Activated CD8-positive, alpha-beta memory T cell treated with anti-CD3 and anti-CD28 coated beads, Interleukin-2, amount 50 U/mL, for 24 hours (primary cell): Measurements from ENCODE around the gene PDE4D.
"Not testable (repeated sequence)": the region's sequence is repeated elsewhere in the genome, so short reads cannot be mapped to it uniquely, and the experiment has no call there.

Experiments used
- DNase-seq: peaks from one replicate; pipeline ENCODE4 v3.0.0-alpha.2; 2020; ENCODE audit errors: extremely low read depth

PDE4D gene

DNA sequence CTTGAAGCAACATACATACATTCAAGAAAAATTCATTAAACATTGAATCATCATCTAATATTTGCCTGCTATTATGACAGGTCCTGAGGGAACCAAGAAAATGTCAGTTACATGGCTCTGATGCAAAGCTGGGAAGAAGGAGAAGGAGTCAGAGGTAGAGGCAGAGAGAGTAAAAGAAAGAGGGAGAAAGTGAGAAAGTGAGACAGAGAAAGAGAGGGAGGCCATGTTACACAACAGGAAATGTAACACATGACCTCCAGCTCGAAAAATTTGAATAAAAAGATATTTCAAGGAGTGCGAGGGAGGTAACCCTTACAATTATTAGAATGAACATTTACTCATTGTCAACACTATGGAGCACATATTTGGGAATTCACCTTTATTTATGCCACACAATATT lies 189.7 kb downstream of the PDE4D start:
- no peak for DNase-seq

DNA sequence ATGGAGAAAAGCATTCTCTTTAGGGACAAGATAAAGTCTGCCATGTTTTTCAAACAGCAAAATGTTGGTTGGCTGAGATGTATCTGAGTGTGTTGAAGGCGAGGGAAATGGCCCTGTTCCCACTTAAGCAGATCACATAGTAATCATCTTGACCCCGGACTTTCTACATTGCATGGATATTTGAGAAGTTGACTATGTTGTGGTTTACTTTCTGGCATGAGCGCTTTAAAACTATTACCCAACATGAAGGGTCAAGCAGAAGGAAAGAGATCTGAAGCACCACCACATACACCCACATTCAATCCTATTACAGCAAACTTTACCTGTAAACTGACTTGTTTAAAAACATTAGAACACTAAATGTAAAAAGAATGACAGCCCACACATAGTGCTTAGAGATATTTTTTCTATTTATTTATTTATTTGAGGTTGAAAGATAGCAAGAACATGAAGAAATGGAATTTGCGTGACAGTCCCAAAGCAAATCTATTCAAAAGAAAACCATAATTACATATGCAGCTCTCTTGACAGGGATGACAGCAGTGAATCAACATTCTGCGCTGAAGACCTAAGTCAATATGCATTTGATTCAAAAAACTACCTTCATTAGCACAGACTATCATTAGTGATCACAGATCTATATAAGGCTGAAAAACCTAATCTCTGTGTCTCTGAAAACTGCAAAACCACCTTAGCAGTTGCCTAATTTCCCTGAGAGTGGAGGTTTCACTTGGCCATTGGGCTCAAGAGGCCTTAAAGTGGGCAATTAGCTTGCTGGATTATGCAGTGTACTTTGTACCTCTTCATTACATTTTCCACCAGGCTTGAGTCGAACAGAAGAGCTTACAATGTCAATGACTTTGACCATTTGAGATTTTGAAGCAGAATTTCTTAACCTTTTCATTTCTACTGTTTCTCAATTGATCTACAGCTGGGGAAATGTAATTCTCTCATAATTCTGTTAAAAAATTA lies 195.0 kb downstream of the PDE4D start:
- no peak for DNase-seq

DNA sequence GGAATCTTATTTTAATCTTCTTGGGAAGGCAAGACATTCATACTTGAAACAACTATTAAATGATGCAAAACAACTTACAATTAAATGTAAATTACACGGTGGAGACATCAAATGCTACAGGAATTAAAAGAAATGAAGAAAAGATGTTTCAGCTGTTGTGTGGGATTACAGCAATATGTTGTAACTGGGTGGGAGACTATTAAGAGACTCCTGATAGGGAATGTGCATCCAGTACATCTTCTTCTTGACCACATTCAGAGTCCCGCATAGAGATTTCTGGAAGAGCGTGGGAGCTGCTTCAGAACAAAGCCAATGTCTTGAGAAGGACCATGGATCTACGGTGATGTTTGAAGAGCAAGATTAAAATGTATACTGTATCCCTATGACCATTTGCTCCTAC lies 199.1 kb downstream of the PDE4D start:
- no peak for DNase-seq

DNA sequence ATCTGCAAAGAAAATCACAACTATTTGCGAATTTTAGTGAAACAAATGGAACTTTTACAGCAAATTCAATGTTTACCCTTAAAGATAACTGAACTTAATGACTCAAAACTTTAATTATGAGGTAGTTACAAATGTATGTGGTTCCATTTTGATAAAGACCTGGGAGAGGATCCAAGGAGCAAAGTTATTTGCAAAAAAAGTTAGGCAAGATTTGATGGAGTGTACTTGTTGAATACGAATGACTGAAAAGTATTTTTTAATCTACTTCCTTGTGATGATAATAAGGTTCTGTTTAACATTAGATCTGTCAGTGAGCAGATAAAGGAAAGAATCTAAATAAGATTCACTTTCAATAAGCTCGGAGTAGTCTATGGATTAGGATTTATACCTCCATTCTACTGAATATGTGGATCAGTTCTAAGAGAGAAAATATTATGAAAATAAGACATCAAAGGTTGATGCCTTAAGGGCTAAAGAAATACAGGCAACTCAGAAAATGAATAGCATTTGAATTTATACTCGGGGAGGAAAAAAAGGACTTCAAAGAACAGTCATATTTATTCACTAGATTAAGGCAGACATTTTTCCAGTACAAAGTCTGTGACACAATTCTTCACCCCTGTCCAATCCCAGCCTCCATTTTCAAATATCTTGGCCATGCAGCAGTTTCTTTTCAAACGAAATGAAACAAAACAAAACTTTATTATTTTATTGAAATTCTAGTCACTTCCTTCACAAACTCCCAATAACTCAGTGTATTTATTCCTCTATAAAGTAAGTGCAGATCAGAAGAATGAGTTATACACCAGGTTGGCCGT lies 199.8 kb downstream of the PDE4D start:
- no peak for DNase-seq

DNA sequence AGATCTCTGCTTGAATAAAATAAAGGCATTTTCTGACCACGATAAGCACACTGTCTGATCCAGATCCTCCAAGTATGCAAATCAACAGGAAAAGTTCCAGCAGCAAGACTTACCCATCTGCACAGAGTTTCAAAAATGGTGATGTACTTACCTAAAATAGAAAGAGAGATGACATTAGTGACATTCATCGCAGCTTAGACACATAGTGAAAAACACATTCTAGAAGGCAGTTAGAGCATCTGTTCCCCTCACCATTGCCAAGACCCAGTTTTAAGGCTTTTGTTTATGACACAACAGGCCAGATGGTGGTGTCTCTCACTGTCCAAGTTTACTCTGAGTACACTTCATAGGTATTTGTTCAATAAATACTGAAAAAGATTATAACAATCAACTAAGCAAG lies 207.7 kb downstream of the PDE4D start:
- no peak for DNase-seq

DNA sequence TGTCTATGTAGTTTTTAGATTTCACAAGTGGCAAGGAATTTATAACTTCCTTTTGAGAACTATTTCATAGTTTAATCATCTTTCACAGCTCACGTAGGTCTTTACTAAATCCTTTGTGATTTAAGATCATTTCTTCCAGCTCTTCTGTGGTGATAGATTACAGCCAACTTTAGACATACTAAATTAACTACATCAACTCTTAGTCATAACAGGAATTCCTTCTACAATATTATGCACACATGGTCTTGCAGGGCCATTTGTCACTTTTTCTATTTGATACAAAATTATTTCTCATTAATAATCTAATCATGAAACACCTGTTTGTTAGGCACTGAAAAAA lies 208.4 kb downstream of the PDE4D start:
- no peak for DNase-seq

DNA sequence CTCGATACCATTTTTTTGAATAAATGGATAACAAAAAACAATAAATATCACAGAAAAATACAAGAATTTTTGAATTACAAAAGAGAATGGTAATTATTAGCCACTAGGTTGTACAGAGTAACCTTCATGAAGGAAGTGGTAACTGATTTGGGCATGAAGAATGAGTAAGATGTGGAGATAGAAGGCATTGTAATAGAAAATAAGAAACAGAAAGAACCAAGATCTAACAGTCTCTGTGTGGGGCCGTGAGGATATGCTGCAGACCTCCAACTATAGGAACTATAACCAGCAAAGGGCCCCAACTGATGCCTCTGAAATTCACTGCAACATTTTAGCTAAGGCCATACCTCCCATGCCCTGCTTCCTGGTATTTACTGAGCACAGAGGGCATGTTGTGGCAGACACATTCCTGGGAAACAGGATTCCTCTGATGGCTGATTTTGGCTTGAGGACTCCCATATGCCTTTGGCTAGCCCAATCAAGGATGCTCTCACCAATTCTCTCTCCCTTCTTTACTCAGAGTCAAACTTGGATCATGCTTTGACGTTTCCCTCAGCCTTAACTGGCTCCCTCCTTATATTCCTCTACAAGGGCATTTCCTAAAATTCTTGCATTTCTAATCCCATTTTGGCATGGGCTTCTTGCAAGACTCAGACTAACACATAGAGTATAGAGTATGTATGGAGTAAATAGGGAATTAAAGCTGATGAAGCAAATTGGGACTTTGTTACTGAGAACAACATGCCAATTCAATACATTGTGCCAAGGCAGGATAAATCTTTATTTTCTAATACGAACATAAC lies 208.9 kb downstream of the PDE4D start:
- no peak for DNase-seq

DNA sequence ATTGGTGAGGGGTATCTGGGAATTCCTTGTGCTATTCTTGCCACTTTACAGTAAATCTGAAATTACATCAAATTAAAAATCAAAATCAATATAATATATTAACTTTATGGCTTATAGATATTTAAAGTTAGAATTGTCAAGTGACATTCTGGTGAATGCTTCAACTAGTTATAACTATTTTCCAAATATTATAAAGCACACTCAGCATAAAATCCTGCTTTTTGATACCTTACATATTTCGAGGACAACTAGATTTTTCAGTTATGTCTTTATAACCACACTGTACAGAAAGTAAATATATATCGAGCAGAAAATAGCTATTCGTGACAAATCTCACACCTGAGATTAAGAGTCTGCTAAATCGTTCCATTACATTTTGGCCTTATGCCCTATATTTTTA lies 210.2 kb downstream of the PDE4D start:
- no peak for DNase-seq

DNA sequence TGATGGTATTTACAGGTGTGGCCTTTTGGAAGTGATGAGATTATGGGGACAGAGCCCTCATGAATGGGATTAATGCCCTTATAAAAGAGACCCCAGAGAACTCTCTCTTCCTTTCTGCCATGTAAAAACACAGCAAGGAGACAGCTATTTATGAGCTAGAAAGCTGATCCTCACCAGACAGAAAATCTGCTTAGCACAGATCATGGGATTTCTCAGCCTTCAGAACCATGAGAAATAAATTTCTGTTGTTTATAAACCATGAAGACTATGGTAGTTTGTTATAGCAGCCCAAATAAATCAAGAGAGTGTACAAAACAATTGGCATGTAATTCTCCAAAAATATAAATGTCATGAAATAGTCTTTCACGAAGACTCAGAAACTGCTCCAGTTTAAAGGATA lies 211.0 kb downstream of the PDE4D start:
- DNase-seq: no peak

DNA sequence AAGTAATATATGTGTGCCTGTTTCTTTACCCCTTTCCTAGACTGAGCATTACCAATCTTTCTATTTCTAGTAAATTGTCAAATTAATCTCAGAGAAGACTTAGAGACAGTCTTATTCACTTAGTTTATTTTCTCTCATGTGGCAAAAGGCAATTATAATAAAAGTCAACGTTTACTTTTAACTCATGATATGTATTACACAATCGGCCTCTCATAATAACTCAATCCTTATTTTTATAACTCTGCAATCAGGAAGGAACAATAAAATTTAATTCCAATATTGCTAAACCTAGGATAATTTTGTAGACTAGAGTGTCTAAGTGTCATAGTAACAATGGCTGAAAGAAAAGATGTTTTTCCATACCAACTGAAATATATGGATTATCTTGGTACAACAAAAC lies 214.6 kb downstream of the PDE4D start:
- no peak for DNase-seq

DNA sequence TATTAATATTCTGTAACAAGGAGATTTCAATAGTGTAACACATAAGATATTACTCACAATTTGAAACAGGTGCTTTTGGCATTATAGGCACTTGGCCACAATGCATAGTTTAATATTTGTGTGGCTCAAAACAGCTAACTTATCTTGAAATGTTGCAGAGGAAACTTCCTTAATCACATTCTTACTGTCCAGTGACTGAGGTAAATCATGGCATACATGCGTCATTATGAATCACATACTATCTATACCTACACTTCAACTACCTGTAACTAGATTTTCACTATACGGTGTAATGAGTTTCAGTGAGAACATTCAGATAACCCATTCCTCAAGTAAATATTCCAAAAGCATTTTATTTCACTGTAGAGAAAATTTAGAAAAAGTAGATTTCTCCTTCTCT lies 218.8 kb downstream of the PDE4D start:
- DNase-seq: no peak

DNA sequence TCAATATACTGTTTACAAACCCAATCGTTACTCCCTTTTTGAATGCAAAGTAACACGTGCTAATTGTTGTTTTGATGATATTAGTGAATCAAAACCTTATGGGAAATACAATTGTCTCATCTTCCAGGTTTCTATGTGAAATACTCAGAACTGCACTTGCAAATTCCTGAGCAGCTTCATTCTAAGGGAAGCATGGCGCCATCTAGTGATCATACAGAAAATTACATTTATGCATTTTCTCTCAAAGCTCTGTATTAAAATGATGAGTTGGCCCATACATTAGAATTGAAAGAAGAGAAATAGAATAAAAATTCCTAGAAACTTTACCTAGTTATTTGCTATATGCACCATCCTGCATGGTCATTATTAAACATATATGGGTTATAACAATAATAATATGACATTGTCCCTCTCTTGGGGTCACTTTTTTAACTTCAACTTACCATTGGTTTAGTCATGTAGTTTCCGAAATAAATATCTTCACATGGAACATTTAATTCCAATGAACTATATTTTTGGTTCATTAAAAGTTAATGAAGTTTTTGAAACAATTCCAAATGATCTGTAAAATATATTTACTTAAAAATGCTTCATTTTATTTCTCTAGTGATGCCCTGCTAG lies 220.0 kb downstream of the PDE4D start:
- DNase-seq: no peak

DNA sequence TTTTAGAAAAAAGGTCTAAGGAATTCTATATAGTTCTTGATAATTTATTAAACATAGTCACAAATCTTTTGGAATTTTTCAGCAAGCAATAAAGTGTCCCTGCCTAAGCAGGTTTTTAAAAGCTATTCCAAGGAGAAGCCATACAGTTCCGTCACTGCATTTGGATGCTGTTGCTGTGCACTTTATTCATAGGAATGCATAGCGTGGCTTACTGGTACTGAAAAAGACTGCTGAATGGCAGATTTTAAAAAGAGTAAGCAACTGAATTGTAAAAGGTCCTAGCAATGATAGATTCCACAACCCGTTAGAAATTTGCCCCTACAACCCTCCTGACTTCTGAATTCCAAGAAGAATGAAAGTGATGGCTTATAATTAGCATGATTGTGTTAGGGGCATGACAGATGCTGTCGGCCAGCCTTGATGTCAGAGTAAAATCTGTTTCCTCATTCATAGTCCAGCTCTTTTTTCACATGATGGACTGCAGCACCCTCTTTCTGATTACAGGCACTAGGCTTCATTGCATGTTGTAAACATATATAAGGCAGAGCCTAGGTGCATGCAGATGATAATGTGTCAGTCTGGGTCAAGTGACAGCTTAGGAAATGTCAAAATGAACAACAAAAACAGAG lies 227.0 kb downstream of the PDE4D start:
- DNase-seq: no peak

DNA sequence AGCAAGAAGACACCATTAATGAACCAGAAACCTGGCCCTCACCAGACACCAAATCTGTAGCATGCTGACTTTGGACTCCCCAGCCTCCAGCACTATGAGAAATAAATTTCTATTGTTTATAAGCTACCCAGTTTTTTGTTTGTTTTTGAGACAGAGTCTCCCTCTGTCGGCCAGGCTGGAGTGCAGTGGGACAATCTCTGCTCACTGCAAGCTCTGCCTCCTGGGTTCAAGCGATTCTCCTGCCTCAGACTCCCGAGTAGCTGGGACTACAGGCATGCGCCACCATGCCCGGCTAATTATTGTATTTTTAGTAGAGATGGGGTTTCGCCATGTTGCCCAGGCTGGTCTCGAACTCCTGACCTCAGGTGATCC lies 227.7 kb downstream of the PDE4D start:
- DNase-seq: not testable (repeated sequence)

DNA sequence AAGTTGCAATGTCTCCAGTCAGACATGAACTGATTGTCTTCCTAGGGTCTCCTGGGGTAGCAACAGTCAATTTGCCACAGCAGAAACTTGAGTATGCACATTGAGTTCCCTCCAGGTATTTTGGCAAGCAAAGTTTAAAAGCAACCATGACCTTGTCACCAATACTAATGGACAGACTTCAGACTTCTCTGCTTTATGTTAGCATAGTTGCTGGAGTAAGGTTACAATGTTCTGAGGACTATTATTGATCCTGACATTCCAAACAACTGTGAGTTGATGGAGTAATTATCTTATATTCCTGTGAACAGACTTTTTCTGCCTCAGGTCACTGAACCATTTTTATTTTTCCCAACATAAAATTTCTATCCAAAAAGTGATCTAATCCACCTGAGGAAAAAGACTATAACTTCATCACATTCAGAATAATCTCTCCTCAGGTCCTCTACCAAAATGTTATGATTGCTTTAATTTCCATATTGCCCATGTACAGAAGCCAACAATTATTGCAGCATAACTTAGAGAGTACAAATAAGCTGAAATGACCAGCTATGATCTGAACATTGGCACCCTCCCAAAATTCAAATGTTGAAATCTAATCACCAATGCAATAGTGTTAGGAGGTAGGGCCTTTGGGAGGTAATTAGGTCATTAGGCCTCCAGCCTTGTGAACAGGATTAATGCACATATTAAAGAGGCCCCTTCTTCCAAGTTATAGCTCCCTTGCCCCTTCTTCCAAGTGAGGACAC lies 228.3 kb downstream of the PDE4D start:
- DNase-seq: no peak

DNA sequence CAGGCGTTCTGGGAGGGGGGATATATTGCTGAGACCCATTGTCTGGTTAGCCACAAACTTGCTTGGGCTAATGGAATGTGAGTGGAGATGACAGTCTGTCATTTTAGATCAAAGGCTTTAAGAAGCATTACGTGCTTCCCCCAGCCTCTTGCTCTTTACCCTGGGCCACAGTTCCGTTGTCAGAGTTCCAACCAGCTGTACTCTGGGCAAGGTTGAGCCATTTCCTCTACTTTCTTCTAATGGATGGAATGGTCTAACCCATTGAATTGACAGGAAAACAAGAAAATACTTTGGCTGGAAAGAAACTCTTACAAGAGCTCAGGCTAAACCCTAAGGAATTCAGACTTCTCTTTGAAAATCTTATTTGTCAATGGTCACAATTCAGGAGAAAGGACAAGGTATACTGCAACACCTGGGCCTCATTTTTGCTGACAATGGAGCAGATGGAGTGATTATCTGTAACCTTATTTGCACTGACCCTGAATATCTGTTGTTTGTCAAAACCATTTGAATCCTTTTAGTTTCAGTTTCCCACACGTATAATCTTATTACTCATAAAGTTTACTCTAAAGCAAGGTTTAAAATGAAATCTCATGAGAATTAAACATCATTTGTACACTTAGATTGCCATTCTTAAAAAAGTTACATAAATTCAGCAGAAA lies 231.4 kb downstream of the PDE4D start:
- DNase-seq: no peak

DNA sequence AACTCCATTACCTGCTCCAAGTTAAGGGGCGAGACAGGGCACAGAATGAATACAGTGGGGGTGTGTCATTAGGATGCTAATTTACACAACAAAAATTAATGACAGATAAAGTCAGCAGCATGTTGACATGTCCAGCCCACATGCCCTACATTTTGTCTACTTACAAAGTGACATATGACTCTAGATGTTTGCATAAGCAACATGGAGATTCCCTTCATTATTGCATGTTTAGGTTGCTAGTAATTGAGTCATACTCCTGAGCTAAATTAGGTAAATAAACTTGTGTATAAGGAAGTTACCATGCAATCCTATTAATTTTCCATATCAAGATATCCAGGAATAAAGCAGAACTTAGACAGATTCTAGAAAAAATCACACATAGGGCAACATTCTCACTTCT lies 232.2 kb downstream of the PDE4D start:
- no peak for DNase-seq

DNA sequence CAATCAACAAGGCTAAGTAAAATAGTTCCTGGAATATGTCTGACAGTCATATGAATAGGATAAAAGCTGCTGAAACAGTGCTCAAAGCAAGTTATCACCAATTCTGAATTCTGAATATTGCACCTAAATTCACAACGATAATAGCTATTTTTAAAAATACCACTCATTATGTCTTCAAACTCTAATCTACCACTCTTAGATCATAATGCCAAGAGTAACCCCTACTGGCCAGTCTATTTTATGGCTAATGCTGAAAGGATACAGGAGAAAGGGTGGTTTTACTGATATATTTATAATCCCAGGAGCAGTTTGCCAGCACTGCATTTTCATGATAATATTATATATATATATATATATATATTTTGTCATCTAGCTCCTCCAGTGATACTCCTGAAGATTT lies 232.8 kb downstream of the PDE4D start:
- no peak for DNase-seq

DNA sequence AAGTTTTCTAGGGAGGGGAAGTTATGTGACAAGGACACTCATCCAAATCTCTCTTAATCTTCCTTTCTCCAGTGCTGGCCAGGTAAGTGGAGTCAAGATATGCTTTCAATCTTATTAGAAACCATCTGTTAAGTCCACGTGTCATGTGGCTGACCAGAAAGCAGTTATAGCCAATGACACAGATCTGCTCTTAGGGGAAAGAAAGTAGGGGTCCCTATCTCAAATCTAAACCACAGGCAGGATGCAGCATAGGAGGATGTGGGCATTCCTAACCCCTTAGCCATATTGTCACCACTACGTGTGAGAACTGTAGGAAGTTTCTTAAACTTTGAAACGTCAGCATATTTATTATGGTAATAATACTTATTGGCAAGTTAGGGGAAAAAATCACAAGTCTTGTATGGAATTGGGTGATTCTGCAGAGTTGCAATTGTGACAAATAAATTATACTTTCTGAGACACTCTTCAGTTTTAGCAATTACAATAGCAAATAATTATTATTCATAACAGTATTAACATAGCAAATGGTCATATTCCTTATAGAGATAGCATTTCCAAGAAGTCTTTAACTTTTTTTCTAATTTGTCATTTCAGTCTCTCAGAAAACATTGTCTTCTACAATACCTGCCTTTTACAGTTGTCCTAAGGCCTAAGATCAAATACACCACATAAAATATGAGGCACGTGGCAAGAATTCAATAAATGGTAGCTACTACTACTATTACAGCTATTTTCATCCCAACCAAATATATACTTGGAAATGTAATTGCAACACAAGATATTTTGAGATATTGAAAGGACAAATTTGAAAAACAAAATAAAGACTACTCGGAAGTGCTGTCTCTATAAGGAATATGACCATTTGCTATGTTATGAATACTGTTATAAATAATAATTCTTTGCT lies 236.9 kb downstream of the PDE4D start:
- DNase-seq: no peak
